GM12878 (cell line): ENCODE results near the gene CRYZL1. TPM values are rescaled to one million over a fixed set of nuclear protein-coding genes. Genes with fewer than 3 reads are reported as not detected.

Source experiments
- CHD2 ChIP-seq: IDR thresholded peaks from 2 replicates; pipeline ENCODE4 v1.6.1; 2011; ENCODE audit warnings: low read depth, low read length, improper control_type of control experiment, borderline replicate concordance
- CUX1 ChIP-seq: IDR thresholded peaks from 2 replicates; pipeline ENCODE4 v1.6.1; 2012; ENCODE audit warnings: improper control_type of control experiment, low read depth, low read length; ENCODE audit not compliant: insufficient replicate concordance
- DPF2 ChIP-seq: fragments of 450-650 bp; IDR thresholded peaks from 2 replicates; pipeline ENCODE4 v1.6.1; 2017; ENCODE audit warnings: mild to moderate bottlenecking
- KAT2A ChIP-seq: conservative IDR thresholded peaks from 2 replicates; pipeline ENCODE4 v1.6.1; 2011; ENCODE audit warnings: low read depth, low read length; ENCODE audit not compliant: control insufficient read depth
- KDM1A ChIP-seq: fragments of 200-600 bp; sonication (generic); IDR thresholded peaks from 2 replicates; pipeline ENCODE4 v1.6.1; 2016; ENCODE audit warnings: borderline replicate concordance
- MEF2A ChIP-seq: IDR thresholded peaks from 2 replicates; pipeline ENCODE4 v1.6.1; 2011; ENCODE audit warnings: low read depth, mild to moderate bottlenecking, low read length, moderate library complexity; ENCODE audit not compliant: insufficient read depth
- MYB ChIP-seq: fragments of 150-350 bp; IDR thresholded peaks from 2 replicates; pipeline ENCODE4 v1.6.1; 2014; ENCODE audit warnings: mild to moderate bottlenecking, low read depth, low read length, borderline replicate concordance
- NFYB ChIP-seq: IDR thresholded peaks from 2 replicates; pipeline ENCODE4 v1.6.1; 2011; ENCODE audit warnings: low read depth, mild to moderate bottlenecking, low read length, improper control_type of control experiment, moderate library complexity; ENCODE audit not compliant: insufficient read depth
- NKRF ChIP-seq: fragments of 450-650 bp; conservative IDR thresholded peaks from 2 replicates; pipeline ENCODE4 v1.6.1; 2017; ENCODE audit warnings: mild to moderate bottlenecking, moderate library complexity
- NR2C1 ChIP-seq: fragments of 450-650 bp; IDR thresholded peaks from 2 replicates; pipeline ENCODE4 v1.6.1; 2017; ENCODE audit warnings: antibody characterized with exemption, mild to moderate bottlenecking, moderate library complexity
- NR2F1 ChIP-seq: fragments of 450-650 bp; conservative IDR thresholded peaks from 2 replicates; pipeline ENCODE4 v1.6.1; 2017; ENCODE audit warnings: mild to moderate bottlenecking
- PAX8 ChIP-seq: fragments of 450-650 bp; IDR thresholded peaks from 2 replicates; pipeline ENCODE4 v1.6.1; 2017; ENCODE audit warnings: mild to moderate bottlenecking, moderate library complexity
- SIN3A ChIP-seq: IDR thresholded peaks from 2 replicates; pipeline ENCODE4 v1.6.1; 2012; ENCODE audit warnings: low read depth, low read length, improper control_type of control experiment
- SKIL ChIP-seq: fragments of 450-650 bp; IDR thresholded peaks from 2 replicates; pipeline ENCODE4 v1.6.1; 2017; ENCODE audit warnings: mild to moderate bottlenecking, low read depth, inconsistent platforms; ENCODE audit not compliant: poor library complexity, severe bottlenecking
- SP1 ChIP-seq: IDR thresholded peaks from one replicate; pipeline ENCODE4 v1.6.1; 2011; ENCODE audit warnings: low read depth, low read length
- SREBF1 ChIP-seq: IDR thresholded peaks from 2 replicates; pipeline ENCODE4 v1.6.1; 2012; ENCODE audit warnings: mild to moderate bottlenecking, low read length
- SREBF2 ChIP-seq: IDR thresholded peaks from 2 replicates; pipeline ENCODE4 v1.6.1; 2012; ENCODE audit warnings: mild to moderate bottlenecking, low read length
- TARDBP ChIP-seq: IDR thresholded peaks from 2 replicates; pipeline ENCODE4 v1.6.1; 2016; ENCODE audit warnings: borderline replicate concordance
- ZSCAN29 ChIP-seq: fragments of 450-650 bp; IDR thresholded peaks from 2 replicates; pipeline ENCODE4 v1.6.1; 2017; ENCODE audit warnings: mild to moderate bottlenecking, moderate library complexity
- polyA plus RNA-seq, 11 experiments: library from polyadenylated mRNA; depleted of rRNA in 4 of 11; unstranded in 6 of 11; stranded (reverse) in 5 of 11; fragments of >200 nt; fragmentation: Nextera tagmentation in 4 of 11; fragmentation: Illumina TruSeq in 1 of 11; extraction: Ambion mirVana in 4 of 11; extraction: Trizol in 1 of 11; gene quantifications; 1 replicate in 1 of 11; 2 replicates in 10 of 11; pipeline versions ENCODE4 v1.2.1 to v1.2.3, GENCODE V29; 2011 to 2016; ENCODE audit warnings: inconsistent platforms in 2 of 11, missing spikeins in 2 of 11, low read depth in 1 of 11
- total RNA-seq, 4 experiments: library from RNA; depleted of rRNA in 3 of 4; stranded (reverse); fragments of >200 nt in 3 of 4; fragmentation: Illumina TruSeq in 1 of 4; extraction: Trizol in 1 of 4; gene quantifications; 2 replicates each; pipeline versions ENCODE4 v1.2.1 to v1.2.3, GENCODE V29; 2013 to 2021
- TF ChIP-seq, protein P1 (sequence below): fragments of 450-650 bp; IDR thresholded peaks from 2 replicates; pipeline ENCODE4 v1.6.1; 2016; ENCODE audit warnings: mild to moderate bottlenecking

Gene CRYZL1
- total and polyA plus RNA-seq, 10 of the 15 experiments (the other 5 are each of a cell fraction or from before 2014, with no cell fraction given) = 14.3 to 72.4 (median 30.7) TPM

- no peak for TF ChIP-seq CUX1
- no peak for TF ChIP-seq SKIL
- TF ChIP-seq NR2C1 = peak; percentile 72
- TF ChIP-seq CHD2 = peak; percentile 89
- no peak for TF ChIP-seq KAT2A
- TF ChIP-seq DPF2 = no peak
- TF ChIP-seq SIN3A = peak; percentile 82; the same call in 1 of the 2 replicates
- TF ChIP-seq NKRF = no peak; the same call in none of the 2 replicates
- no peak for TF ChIP-seq SREBF1
- peak; percentile 90 for TF ChIP-seq PAX8
- TF ChIP-seq SP1 = peak; percentile 87
- no peak for TF ChIP-seq MYB
- peak; percentile 98 for TF ChIP-seq NFYB
- no peak for TF ChIP-seq NR2F1
- no peak for TF ChIP-seq KDM1A
- no peak for TF ChIP-seq MEF2A
- TF ChIP-seq, protein P1, sequence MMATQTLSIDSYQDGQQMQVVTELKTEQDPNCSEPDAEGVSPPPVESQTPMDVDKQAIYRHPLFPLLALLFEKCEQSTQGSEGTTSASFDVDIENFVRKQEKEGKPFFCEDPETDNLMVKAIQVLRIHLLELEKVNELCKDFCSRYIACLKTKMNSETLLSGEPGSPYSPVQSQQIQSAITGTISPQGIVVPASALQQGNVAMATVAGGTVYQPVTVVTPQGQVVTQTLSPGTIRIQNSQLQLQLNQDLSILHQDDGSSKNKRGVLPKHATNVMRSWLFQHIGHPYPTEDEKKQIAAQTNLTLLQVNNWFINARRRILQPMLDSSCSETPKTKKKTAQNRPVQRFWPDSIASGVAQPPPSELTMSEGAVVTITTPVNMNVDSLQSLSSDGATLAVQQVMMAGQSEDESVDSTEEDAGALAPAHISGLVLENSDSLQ = peak; percentile 75
- TF ChIP-seq TARDBP = no peak; the same call in 1 of the 2 replicates
- no peak for TF ChIP-seq ZSCAN29
- 0 out of 2 replicates have a peak, but pooled peaks have one; percentile 11 for TF ChIP-seq SREBF2
Observed at GRCh38 chr21:33542640-33543504, 98.7 kb downstream of the CRYZL1 start, which contains the start of gene SON (continued).
